Femur (tissue), 1 donor: Measurements from ENCODE around the gene PRKCE.
A peak's percentile ranks its signal among the peaks of the same experiment; 100 is the strongest.
"Not testable (repeated sequence)": the region's sequence is repeated elsewhere in the genome, so short reads cannot be mapped to it uniquely, and the experiment has no call there.

Source experiments
- DNase-seq: peaks from one replicate; pipeline ENCODE4 v3.0.0-alpha.2; 2017

Gene PRKCE

DNA sequence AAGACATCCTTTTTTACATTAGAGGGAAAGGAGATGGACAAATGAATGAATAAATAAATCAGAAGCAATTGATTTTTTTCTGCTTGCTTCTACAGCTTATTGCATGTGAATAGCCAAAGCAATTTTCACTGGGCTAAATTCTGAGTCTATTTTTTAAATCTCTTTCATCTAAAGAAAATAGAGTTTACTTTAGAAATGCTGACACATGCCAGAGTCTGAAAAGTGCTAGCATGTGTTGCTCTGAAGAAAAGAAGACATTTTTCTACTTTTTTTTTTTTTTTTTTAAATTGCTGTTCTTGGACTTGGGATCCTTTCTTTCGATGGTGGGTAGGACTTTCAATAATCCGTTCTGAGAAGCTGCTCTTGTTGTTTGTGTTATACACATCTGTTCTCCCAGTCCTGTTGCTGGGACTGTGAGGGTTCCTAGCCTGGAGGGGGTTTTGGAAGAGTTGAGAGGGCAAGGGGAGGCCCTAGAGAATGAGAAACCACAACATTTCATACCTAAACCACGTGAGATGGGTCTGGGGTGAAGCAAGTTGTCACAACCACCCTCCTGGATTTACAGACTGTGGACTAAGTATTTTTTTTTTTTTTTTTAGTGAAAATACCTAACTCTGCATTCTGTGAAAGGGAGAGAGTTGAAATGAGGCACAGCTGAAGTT lies 193.5 kb downstream of the PRKCE start:
- no peak for DNase-seq

DNA sequence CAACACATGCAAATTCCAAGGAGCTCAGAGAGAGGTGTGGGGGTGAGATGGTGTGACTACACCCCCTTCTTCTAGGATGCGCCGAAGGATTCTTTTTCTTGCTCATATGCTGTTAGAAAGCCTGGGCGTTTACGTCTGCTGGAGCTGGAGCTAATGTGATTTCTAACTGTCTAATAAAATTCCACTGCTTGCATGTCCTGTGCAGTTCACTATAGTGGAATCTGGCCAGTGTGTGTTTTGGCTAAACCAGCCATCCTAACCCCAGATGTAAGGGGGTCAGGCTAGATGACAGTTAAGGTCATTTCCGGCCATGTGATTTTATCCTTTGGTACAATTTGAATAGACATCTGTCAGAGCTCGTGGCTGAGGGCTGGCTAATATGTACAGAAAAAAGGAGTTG lies 194.1 kb downstream of the PRKCE start:
- DNase-seq: no peak

DNA sequence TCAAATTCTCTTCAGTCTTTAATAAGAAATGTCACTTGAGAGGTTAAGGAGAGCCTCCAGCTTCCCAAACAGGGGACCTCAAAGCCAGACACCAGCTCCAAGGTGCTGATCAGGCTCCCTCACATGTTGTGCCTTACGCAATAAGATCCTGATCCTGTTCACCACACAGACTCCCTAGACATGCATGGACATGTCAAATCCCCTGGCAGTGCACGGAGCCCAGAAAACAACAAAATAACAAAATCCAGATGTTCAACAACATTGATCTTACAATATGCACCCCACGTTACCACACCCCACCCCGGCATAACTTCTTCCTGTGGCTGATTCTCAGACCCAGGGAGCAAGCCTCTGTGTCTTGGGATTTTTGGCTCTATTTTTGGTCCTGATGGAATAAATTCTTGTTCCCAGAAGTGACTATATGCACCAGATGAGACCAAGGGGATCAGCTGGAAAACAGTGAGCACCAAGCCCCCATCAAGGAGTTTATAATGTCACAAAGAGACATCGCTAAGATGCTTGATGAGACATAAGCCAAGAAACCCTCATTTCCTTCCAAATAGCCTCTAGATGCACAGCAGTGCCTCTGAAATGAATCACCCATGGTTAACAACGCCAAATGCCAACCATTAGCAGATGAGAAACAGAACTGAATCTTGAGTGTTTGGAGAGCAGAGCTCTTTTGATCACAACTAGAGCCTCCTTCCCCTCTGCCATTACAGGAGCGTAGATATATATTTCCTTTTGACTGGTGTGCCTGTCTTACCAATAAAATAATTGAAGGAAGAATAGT lies 198.2 kb downstream of the PRKCE start:
- no peak for DNase-seq

DNA sequence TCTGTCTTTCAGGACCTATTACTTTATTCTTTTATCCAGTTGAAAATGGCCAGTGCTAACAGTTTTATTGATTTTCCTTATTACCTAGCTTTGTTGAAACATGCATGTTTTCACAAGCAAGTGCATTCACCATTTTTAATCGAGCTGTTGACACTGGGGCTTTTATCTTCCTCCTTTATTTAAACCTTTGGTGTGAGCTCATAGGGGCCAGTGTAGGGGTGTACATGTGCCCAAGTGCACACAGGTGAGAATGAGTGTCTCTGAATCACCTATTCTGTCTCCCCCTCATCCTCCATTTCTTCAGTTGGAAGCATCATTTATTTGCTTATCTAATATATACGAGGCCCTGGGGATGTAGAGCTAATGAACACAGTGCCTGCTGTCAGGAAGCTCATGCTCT lies 199.1 kb downstream of the PRKCE start:
- no peak for DNase-seq

DNA sequence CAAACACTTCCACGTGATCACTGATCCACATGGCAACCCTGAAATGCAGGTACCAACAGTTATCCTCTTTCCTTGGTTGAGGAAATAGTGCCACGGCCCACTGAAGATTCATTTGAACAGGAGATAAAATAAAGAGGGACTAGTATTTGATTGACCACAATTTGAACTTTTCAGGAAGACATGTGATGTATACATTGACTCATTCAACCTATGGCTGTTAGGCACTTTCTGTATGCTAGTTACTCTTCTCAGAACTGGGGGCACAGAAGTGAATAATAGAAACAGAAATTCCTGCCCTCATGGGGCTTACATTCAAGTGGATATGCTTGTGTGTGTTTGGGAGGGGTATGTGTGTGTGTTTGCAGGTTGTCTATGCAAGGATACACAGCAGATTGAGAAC lies 199.6 kb downstream of the PRKCE start:
- no peak for DNase-seq

DNA sequence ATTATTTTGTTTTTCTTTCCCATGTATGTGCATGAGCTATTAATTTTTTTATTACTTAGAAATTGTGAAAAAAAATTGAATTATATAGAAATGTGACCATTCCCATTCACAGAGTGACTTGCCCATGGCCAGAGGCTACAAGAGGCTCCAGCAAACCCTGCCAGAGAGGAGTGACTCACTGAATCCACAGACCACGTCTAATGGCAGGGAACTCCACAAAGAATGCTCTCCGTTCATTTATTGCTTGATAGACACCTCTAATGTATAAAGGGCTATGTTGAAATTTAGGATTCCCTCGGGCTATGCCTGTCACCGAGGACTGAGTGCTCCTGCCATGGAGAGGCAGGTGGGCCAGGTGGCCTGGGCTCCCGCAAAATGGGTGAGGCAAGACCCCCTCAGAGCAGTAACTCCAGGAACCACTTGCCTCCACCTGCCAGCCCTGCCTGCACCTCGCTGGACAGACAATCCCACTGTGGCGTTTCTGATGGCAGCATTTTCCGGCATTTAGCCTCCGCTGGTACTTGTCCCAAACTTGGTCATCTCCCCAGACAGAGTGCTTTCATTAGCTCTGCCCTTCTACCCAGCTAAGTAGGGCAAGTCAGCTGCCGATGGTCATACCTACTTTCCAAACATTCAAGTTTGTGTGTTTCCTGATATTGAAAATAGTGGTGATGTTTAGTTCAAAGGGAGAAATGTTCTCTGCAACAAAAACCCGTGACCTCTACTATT lies 200.3 kb downstream of the PRKCE start:
- DNase-seq: no peak

DNA sequence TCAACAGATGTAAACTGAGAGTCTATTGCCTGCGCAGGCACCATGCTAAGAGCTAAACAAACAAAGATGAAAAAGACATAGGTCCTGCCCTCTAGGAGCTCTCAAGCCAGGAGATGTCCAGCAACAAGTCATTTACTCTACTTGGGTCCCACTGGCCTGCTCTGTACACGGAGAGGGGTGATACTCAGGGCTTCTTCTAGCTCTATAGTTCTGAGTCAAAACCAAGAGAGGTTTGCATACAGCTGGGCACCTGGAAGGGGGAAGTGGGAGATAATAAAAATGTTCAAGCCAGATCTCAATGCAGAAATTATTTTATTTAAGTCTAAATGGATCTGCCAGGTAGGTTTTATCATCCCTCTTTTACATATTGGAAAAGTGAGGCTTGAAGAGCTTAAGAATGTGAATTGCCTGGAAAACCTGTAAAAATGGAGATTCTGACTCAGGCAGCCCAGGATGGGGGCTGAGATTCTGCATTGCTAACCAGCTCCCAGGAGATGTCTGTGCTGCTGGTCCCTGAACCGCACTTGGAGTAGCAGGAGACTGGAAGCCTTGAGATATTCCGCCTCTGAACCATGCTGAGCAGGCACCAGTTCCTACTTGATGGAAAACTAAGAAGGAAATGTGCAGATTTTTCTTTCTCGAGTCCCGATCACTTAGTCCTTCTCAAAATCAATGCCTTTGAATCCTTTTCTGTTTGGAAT lies 201.1 kb downstream of the PRKCE start:
- DNase-seq: no peak

DNA sequence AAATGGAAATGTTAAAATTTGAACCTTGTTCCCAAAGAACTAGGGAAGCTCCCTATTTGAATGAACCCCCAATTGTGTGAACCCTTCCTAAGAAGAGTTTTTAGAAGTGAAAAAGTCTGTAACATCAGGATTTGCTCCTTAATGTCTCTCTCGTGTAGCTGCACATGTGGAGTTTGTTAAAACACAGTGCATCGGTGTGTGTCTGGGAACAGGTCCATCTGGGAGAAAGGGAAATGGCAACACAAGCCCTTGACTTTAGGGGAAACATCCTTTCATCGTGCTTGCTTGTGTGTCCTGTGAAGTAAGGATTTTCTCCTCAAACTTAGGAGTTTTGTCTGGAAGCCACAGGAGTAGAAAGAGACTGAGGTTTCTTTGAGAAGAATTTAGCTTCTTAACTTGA lies 203.9 kb downstream of the PRKCE start:
- DNase-seq: no peak

DNA sequence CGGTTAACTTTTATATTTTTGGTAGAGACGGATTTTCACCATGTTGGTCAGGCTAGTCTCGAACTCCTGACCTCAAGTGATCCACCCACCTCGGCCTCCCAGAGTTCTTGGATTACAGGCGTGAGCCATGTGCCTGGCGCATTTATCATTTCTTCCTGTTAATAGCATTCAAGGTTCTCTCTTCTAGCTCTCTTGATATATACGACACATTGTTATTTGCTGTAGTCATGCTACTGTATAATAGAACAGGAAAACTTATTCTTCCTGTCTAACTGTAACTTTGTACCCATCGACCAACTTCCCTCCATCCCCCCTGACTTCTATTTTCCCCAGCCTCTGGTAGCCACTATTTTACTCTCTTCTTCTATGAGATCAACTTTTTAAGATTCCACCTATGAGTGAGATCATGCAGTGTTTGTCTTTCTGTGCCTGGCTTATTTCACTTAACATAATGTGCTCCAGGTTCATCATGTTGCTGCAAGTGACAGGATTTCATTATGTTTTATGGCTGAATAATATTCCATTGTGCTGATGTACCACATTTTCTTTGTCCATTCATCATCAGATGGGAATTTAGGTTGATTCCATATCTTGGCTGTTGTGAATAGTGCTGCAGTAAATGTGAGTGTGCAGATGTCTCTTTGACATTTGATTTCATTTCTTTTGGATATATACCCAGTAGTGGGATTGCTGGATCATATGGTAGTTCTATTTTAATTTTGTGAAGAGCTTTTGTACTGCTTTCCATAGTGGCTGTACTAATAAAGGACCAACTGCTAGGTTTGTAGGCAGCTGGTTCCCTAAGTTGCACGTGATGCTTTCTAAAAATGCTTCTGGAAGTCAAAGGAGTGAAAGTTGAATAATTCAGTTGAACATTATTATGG lies 205.2 kb downstream of the PRKCE start:
- no peak for DNase-seq

DNA sequence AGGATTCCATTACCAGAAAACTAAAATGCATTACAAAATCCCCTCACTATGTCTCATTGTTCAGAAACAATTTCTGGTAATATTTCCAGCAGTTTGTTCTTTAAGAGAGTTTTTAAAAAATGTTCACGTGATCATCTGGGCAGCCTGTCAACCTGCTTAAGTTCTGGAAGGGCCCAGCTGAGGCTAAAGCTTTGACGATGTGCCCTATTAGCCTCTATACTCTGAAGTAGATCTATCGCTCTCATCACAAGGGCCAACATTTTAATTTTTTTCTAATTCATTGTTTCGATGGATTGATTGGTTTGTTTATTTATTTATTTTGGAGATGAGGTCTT lies 205.8 kb downstream of the PRKCE start:
- DNase-seq: peak; percentile 44

DNA sequence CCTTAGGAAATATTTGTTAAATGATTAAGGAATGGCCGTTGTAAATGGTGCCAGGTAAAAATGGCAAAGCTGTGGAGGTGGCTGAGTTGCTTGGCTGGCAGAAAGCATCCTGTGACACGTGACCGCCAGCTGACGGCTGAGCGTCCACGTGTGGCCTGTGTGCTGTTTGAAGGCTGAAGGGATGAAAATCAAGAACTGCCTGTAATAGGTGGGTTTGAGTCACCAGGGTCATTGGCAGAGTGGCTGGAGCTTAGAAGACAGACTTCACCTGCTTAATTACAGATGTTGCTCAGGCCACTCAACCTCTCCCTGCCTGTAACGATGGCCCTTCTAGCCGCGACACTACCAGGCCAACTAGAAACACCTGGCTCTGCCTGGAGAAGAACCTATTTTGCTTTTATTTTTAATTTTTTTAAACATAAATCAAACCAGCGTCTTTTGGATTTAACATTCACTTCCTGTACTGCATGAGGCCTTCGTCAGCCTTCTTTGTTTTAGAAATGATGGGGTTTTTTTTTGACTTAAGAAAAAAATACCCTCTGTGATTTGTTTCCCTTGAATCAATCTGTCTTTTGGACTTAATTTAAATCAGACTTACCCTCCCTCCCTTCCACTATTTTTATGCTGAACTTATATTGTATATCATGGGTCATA lies 206.5 kb downstream of the PRKCE start:
- no peak for DNase-seq

DNA sequence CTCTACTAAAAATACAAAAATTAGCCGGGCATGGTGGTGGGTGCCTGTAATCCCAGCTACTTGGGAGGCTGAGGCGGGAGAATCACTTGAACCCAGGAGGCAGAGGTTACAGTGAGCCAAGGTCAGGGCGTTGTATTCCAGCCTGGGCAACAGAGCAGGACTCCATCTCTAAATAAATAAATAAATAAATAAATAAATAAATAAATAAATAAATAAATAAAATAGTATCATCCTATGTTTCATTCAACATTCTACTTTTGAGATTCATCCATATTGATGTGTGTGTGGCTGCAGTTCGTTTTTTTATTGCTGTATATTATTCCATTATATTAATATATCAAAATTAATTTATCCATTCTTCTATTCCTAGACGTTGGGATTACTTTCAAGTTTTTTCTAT lies 207.4 kb downstream of the PRKCE start:
- DNase-seq: not testable (repeated sequence)

DNA sequence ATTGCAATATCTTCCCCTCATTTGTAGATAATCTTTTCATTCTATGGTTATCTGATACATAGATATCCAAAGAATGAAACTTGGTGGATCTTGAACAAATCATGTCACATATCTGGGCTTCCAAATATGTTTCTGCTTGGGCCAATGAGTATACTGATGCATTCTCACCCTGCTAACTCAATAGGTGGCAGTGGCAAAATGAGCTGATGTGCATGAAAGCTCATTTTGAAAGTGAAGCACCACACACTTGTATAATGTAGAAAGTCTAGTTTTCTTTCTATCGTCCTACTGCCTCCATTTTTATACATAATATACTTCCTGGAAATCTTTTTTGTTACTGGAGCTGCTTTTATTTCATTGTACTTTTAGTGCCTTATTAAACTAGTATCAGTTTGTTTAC lies 208.2 kb downstream of the PRKCE start:
- DNase-seq: no peak

DNA sequence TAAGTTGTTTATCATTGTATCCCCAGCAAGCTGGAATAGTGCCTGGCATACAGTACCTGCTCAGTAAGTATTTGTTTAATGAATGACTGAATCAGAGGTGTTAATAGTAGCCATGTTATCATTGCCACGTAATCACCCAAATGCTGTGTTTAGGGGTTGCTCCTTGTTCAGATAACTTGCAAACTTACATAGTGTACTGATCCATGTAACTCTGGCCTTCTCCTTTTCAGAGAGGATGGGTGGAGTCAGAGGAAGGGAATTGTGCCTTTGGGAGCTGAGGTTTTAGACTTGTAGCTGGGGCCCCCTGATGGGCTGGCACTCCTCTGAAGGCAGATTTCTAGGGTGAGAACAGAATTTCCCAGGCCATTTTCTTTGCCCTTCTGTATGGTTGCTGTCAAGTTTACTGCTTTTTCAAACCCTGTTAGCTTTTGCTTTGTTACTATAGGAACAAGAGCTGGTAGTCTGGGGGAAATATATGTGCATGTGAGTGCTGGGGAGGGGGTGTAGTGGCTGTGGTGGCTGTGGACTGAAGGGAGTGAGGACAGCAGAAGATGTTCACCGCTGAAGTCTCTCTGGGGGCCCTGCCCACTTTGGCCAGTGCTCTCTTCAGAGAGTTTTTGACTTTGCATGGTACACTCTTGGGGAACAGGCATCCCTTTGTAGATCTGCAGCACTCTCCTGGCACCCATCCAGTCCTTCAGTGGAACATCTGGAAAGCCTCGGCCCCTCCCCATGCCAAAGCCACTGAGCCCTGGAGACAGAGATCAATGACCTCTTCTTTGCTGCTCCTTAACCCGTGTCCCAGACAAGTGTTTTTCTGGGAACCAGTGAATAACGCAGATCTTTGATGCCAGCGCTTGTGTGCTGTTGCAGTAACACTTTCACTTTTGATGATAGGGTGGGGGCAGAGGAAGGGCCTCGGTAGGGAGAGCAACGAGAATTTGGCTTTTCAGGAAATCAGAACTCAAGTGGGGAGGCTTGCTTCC lies 209.0 kb downstream of the PRKCE start:
- peak; percentile 84 for DNase-seq

DNA sequence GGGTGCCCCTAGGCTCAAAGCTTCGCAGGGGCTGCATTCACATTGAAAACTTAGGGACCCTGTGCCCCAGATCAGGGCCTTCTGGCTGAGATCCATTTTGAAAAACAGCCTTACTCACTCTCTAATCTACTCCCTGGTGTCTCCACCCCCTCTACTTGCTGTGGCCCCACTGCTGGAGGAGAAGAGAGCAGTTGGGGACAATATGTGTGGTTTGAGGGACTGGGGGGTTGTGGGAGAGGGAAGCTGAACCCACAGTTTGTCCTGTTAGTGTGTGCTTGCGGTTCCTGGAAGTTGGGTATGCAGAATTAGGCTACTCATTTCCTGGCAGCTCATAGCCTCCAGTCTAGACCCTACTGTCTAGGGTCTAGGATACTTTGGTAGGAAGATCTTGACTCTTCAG lies 211.4 kb downstream of the PRKCE start:
- DNase-seq: no peak

DNA sequence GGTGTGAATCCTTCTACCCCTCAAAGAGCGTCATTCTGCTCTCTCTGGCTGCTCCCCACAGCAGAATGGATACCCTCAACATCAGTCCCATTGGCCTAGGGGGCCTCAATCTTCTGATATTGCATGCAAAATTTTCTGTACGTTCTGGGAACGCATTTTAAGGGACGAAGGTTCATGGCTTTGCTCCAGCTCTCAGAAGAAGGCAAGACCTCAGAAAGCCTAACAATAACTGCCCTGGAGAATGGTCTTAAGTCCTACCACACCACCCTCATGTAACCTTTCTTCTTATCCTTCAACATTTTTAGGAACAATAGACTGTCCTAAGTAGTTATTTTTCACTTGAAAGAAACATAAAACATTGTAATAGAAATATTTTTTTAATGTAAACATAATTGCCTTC lies 212.6 kb downstream of the PRKCE start:
- no peak for DNase-seq

DNA sequence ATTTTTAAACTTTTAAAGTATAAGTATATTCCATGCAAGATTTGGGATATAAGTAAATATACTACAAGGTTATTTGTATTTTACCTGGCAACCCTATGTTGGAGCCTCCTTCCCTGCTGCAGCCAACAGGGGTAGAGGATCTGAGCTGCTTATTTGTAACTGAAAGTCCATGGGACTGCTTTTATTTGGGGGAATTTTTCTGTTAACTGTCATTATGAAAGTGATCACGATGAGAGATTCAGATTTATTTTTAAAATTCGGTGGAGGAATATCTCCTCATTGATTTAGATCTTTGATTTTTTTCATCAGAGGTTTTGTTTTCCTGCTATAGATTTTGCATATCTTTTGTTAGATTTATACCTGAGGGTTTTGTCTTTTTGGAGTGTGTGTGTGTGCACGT lies 215.9 kb downstream of the PRKCE start:
- DNase-seq: no peak

DNA sequence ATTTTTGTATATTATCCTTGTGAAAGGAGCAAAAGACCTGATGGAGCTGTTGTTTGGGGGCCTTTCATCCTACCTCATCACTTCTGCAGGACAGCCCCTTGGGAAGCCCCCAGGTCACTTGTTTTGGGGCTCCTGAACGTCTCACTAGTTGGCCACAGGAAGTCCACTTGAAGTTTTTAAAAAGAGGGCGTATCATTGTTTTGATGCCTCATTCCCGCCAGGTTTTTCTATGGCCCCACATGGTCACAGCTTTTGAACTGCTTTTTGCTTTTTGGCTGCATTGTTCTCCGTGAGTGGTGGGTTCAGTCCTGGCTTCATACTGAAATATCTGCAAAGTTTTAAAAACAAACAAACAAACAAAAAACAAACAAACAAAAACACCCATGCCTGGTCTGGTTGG lies 216.3 kb downstream of the PRKCE start:
- DNase-seq: no peak

DNA sequence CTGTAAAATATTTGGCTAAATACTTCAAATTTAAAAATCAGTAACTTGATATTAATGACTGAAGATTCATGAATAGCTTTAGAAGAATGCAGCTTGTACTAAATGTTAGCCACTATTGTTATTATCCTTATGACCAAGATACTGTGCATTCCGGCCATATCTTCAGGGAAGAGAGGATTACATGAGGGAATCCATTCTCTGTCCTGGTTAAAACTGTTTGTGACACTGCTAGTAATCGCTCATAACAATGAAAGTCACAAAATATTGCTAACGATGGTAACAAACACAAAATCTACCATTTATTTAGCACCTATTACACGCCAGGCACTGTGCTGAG lies 217.7 kb downstream of the PRKCE start:
- no peak for DNase-seq

DNA sequence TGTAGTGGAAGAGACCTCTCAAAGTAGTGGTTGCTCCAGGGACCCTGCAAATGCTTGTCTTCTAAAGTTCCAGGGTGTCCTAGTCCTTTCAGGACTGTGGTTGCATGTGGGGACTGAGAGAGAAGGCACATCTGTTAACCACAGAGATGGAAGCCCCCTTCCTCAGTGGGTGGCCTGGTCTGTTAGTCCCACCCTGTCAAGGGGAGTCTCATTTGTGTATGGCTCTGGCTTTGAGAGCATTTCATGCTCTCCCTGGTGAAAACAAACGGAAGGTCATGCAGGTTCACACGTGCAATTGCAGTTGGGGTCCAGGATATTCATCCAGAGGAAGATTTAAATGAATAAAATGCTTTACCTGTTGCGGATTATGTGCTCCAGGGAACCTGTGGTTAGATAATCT lies 219.6 kb downstream of the PRKCE start:
- no peak for DNase-seq

DNA sequence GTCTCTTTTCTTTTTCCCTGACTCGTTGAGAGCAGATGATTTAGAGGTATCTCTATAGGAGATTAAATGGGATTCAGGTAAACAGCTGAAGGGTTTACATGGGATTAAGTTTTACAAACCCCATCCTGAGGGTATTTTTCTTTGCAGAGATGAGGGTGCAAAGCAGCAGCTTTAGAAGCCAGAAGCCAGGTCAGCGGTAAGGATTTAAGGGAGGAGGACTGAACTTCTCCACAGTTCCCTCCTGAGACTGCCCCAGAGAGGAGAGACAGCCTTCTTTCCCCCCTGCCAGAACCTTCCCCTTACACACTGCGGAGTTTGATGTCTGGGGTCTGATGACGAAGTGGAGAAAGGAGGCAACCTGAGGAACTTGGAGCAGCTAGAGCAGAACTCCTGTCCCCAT lies 220.1 kb downstream of the PRKCE start:
- DNase-seq: no peak
